Neural cell (in vitro differentiated cells): Measurements from ENCODE around the gene RAF1. TPM values are rescaled to one million over a fixed set of nuclear protein-coding genes. Genes with fewer than 3 reads are reported as not detected.

ENCODE experiments used
- H2AFZ ChIP-seq: fragments of 200-600, 300-800 bp; sonication (generic), shearing (Covaris generic); 2 replicates; pipeline ENCODE4 v1.6.0; 2014; ENCODE audit warnings: low read depth, mild to moderate bottlenecking, antibody characterized with exemption, low read length, moderate library complexity
- H3F3A ChIP-seq: fragments of 200-600 bp; shearing (Covaris generic); 2 replicates; pipeline ENCODE4 v1.6.1; 2016; ENCODE audit warnings: mild to moderate bottlenecking, moderate library complexity, mixed read lengths, antibody characterized with exemption, low read length; ENCODE audit not compliant: insufficient read depth, poor library complexity, severe bottlenecking
- H3K27ac ChIP-seq: fragments of 200-600, 300-800 bp; sonication (generic), shearing (Covaris generic); 2 replicates; pipeline ENCODE4 v1.5.1; 2014; ENCODE audit warnings: mild to moderate bottlenecking, low read length, moderate library complexity
- H3K27me3 ChIP-seq: fragments of 300-800, 200-600 bp; sonication (generic), shearing (Covaris generic); 2 replicates; pipeline ENCODE4 v1.6.0; 2014; ENCODE audit warnings: mild to moderate bottlenecking, low read depth, low read length, moderate library complexity; ENCODE audit not compliant: insufficient read depth
- H3K36me3 ChIP-seq: fragments of 300-800, 200-600 bp; sonication (generic), shearing (Covaris generic); 2 replicates; pipeline ENCODE4 v1.5.1; 2014; ENCODE audit warnings: mild to moderate bottlenecking, antibody characterized with exemption, low read length, moderate library complexity; ENCODE audit not compliant: insufficient read depth
- H3K4me2 ChIP-seq: fragments of 300-800, 200-600 bp; sonication (generic), shearing (Covaris generic); 2 replicates; pipeline ENCODE4 v1.6.0; 2014; ENCODE audit warnings: mild to moderate bottlenecking, low read length
- H3K4me3 ChIP-seq: fragments of 300-800, 200-600 bp; sonication (generic), shearing (Covaris generic); 2 replicates; pipeline ENCODE4 v1.5.1; 2014; ENCODE audit warnings: mild to moderate bottlenecking, low read length, moderate library complexity
- H3K79me2 ChIP-seq: fragments of 200-600 bp; shearing (Covaris generic); replicated peaks from 2 replicates; pipeline ENCODE4 v1.6.0; 2014; ENCODE audit warnings: mild to moderate bottlenecking, low read length, moderate library complexity; ENCODE audit not compliant: insufficient read depth
- H3K9ac ChIP-seq: fragments of 300-800, 200-600 bp; sonication (generic), shearing (Covaris generic); 2 replicates; pipeline ENCODE4 v1.6.1; 2016; ENCODE audit warnings: mild to moderate bottlenecking, low read length, mixed read lengths
- H3K9me2 ChIP-seq: fragments of 200-600 bp; shearing (Covaris generic); 2 replicates; pipeline ENCODE4 v1.6.1; 2016; ENCODE audit warnings: mild to moderate bottlenecking, low read length, mixed read lengths; ENCODE audit not compliant: insufficient read depth
- H3K9me3 ChIP-seq: fragments of 200-600, 300-800 bp; sonication (generic), shearing (Covaris generic); 2 replicates; pipeline ENCODE4 v1.6.1; 2016; ENCODE audit warnings: mild to moderate bottlenecking, mixed run types, low read length, moderate library complexity, mixed read lengths
- H4K20me1 ChIP-seq: fragments of 200-600 bp; shearing (Covaris generic); 2 replicates; pipeline ENCODE4 v1.6.1; 2016; ENCODE audit warnings: mild to moderate bottlenecking, mixed run types; ENCODE audit not compliant: insufficient read depth
- CTCF ChIP-seq: fragments of 450-650 bp; IDR thresholded peaks from 2 replicates; pipeline ENCODE4 v1.5.1; 2014; ENCODE audit warnings: antibody characterized with exemption, mild to moderate bottlenecking, moderate library complexity; ENCODE audit not compliant: poor library complexity, severe bottlenecking
- EP300 ChIP-seq: fragments of 450-650 bp; conservative IDR thresholded peaks from 2 replicates; pipeline ENCODE4 v1.6.1; 2014; ENCODE audit warnings: antibody characterized with exemption, mild to moderate bottlenecking, moderate library complexity; ENCODE audit not compliant: poor library complexity, severe bottlenecking
- EZH2 ChIP-seq: fragments of 200-600, 300-800 bp; shearing (Covaris generic), sonication (generic); IDR thresholded peaks from 2 replicates; pipeline ENCODE4 v1.6.1; 2014; ENCODE audit warnings: antibody characterized with exemption, low read length, borderline replicate concordance, mild to moderate bottlenecking; ENCODE audit not compliant: insufficient read depth, poor library complexity, severe bottlenecking
- MXI1 ChIP-seq: fragments of 450-650 bp; conservative IDR thresholded peaks from 2 replicates; pipeline ENCODE4 v1.6.1; 2014; ENCODE audit warnings: antibody characterized with exemption, mild to moderate bottlenecking; ENCODE audit not compliant: poor library complexity, severe bottlenecking
- POLR2AphosphoS5 ChIP-seq: IDR thresholded peaks from 2 replicates; pipeline ENCODE4 v1.6.1; 2012
- RAD21 ChIP-seq: fragments of 450-650 bp; conservative IDR thresholded peaks from 2 replicates; pipeline ENCODE4 v1.6.1; 2014; ENCODE audit warnings: antibody characterized with exemption, mild to moderate bottlenecking, moderate library complexity
- REST ChIP-seq: IDR thresholded peaks from 2 replicates; pipeline ENCODE4 v1.6.1; 2012; ENCODE audit warnings: borderline replicate concordance
- SMC3 ChIP-seq: fragments of 450-650 bp; conservative IDR thresholded peaks from 2 replicates; pipeline ENCODE4 v1.6.1; 2014; ENCODE audit warnings: antibody characterized with exemption, mild to moderate bottlenecking, moderate library complexity; ENCODE audit not compliant: poor library complexity
- TAF1 ChIP-seq: IDR thresholded peaks from 2 replicates; pipeline ENCODE4 v1.6.1; 2012; ENCODE audit warnings: low read depth
- polyA plus RNA-seq: library from polyadenylated mRNA; depleted of rRNA; stranded (reverse); fragments of >200 nt; gene quantifications from 2 replicates; pipeline ENCODE4 v1.2.3, GENCODE V29; 2014

Gene RAF1
- polyA plus RNA-seq, 1 donor from 2014 or later = 215 TPM

GRCh38 chr3:12679468-12679867 is 15.6 kb upstream of the RAF1 start:
- Histone ChIP-seq H3K9me2 (no peaks in the 10 kb centered on the region), H4K20me1 (no peaks in the 10 kb centered on the region), H3K27ac (no peak overlapping the region), H3K4me3 (no peak overlapping the region), H2AFZ (no peak overlapping the region), H3K9ac (no peak overlapping the region), H3K27me3 (no peaks in the 10 kb centered on the region), H3K79me2 (no peaks in the 10 kb centered on the region), H3K9me3 (no peaks in the 10 kb centered on the region), H3K36me3 (no peaks in the 10 kb centered on the region), H3F3A (no peaks in the 10 kb centered on the region), H3K4me2 (no peak overlapping the region)
- no peak for TF ChIP-seq POLR2AphosphoS5
- TF ChIP-seq MXI1 = no peak
- no peak for TF ChIP-seq EZH2
- TF ChIP-seq CTCF = no peak
- no peak for TF ChIP-seq EP300
- no peak for TF ChIP-seq TAF1
- TF ChIP-seq RAD21 = no peak

GRCh38 chr3:12677616-12678015 is 13.7 kb upstream of the RAF1 start:
- no peak overlapping the region for H3K4me3 ChIP-seq
- H3K9me2 ChIP-seq = no peaks in the 10 kb centered on the region
- no peak overlapping the region for H3K27ac ChIP-seq
- no peak overlapping the region for H3K9ac ChIP-seq
- TF ChIP-seq EP300 = no peak
- no peak for TF ChIP-seq TAF1
- TF ChIP-seq REST = no peak
- TF ChIP-seq RAD21 = no peak
- TF ChIP-seq SMC3 = no peak
- TF ChIP-seq MXI1 = no peak
- no peaks in the 10 kb centered on the region for H4K20me1 ChIP-seq
- H3K79me2 ChIP-seq = no peaks in the 10 kb centered on the region
- no peak overlapping the region for H3K4me2 ChIP-seq
- H3K27me3 ChIP-seq = no peaks in the 10 kb centered on the region
- no peaks in the 10 kb centered on the region for H3F3A ChIP-seq
- no peaks in the 10 kb centered on the region for H3K36me3 ChIP-seq
- no peak overlapping the region for H2AFZ ChIP-seq
- no peaks in the 10 kb centered on the region for H3K9me3 ChIP-seq
